HepG2 (cell line): ENCODE results near the gene DERL2. TPM values are rescaled to one million over a fixed set of nuclear protein-coding genes. Genes with fewer than 3 reads are reported as not detected.

Experiments used
- ATAC-seq: fragments of 200-7000 bp; cut with Tn5 transposase; 3 replicates; pipeline ENCODE4 v1.9.1; 2020; ENCODE audit warnings: mild to moderate bottlenecking, moderate library complexity
- BruUV-seq: library from RNA; stranded (reverse); fragments of 400-500 nt; replicated peaks from 2 replicates; lab custom pipeline; 2021; lab: Mats Ljungman, UMichigan
- CTCF ChIA-PET: fragments of 300-600 bp; formaldehyde crosslinking; extraction: SDS; loops from one replicate; lab custom pipeline; 2021; ENCODE audit warnings: low total read pairs, inconsistent platforms, low intra/inter-chr PET ratio; lab: Yijun Ruan, JAX
- POLR2A ChIA-PET: fragments of 350-600 bp; sonication (Branson Sonifier 250); formaldehyde crosslinking; loops from one replicate; lab custom pipeline; 2020; ENCODE audit warnings: antibody characterized with exemption, inconsistent platforms; lab: Yijun Ruan, JAX
- DNase-seq: peaks from one replicate; pipeline ENCODE4 v3.0.0-alpha.2; 2015; ENCODE audit warnings: low spot score
- FAIRE-seq: peaks from 3 replicates; lab custom pipeline; 2011; peaks lifted over from hg19 to GRCh38; lab: Jason Lieb, UNC
- H2AFZ ChIP-seq: one replicate; pipeline ENCODE4 v1.6.1; 2011; ENCODE audit warnings: low read length, inconsistent platforms
- H3K27ac ChIP-seq: fragments of 300-600 bp; 3 replicates; pipeline ENCODE4 v1.8.0; 2011; ENCODE audit warnings: mixed run types, mild to moderate bottlenecking, mixed read lengths, low read length, inconsistent platforms; ENCODE audit not compliant: insufficient read depth; ENCODE audit errors: extremely low read length
- H3K27me3 ChIP-seq, 2 experiments: fragments of 200-600 bp in 1 of 2; 2 replicates in 1 of 2; 3 replicates in 1 of 2; pipeline versions ENCODE4 v1.6.0 to v1.8.0; 2011; ENCODE audit warnings: low read length in 2 of 2, mild to moderate bottlenecking in 2 of 2, moderate library complexity in 2 of 2, inconsistent platforms in 1 of 2; ENCODE audit not compliant: insufficient read depth in 2 of 2, control insufficient read depth in 1 of 2
- H3K36me3 ChIP-seq, 2 experiments: fragments of 200-600 bp in 1 of 2; replicated peaks in 1 of 2; 2 replicates in 1 of 2; 3 replicates in 1 of 2; pipeline versions ENCODE4 v1.5.1 to v1.8.0; 2011; ENCODE audit warnings: low read length in 2 of 2, inconsistent platforms in 1 of 2; ENCODE audit not compliant: insufficient read depth in 2 of 2, control insufficient read depth in 1 of 2
- H3K4me1 ChIP-seq: 2 replicates; pipeline ENCODE4 v1.5.1; 2012; ENCODE audit warnings: low read length, inconsistent platforms; ENCODE audit not compliant: insufficient read depth
- H3K4me2 ChIP-seq: 2 replicates; pipeline ENCODE4 v1.6.0; 2011; ENCODE audit warnings: low read depth, low read length, inconsistent platforms
- H3K4me3 ChIP-seq, 3 experiments: fragments of 200-600 bp in 1 of 3; sonication (generic), shearing (Covaris generic) in 1 of 3; replicated peaks in 1 of 3; 2 replicates each; pipeline ENCODE4 v1.5.1; 2011 to 2016; ENCODE audit warnings: low read length in 3 of 3, inconsistent platforms in 2 of 3, low read depth in 2 of 3, mild to moderate bottlenecking in 2 of 3, control low read depth in 1 of 3, mixed read lengths in 1 of 3; ENCODE audit not compliant: insufficient read depth in 1 of 3
- H3K79me2 ChIP-seq: one replicate; pipeline ENCODE4 v1.6.1; 2011; ENCODE audit warnings: low read length, inconsistent platforms; ENCODE audit not compliant: insufficient read depth
- H3K9ac ChIP-seq: 2 replicates; pipeline ENCODE4 v1.6.0; 2011; ENCODE audit warnings: mild to moderate bottlenecking, low read depth, low read length, inconsistent platforms; ENCODE audit not compliant: insufficient read depth
- H3K9me3 ChIP-seq: 2 replicates; pipeline ENCODE4 v1.5.1; 2012; ENCODE audit warnings: mild to moderate bottlenecking, low read length
- H4K20me1 ChIP-seq: 2 replicates; pipeline ENCODE4 v1.6.0; 2011; ENCODE audit warnings: inconsistent platforms, mild to moderate bottlenecking, low read length, moderate library complexity; ENCODE audit not compliant: insufficient read depth
- DR1 ChIP-seq: sonication (generic); formaldehyde crosslinking; IDR thresholded peaks from 2 replicates; pipeline ENCODE4 v1.8.0; 2021; ENCODE audit warnings: mild to moderate bottlenecking, missing genetic modification reagents, inconsistent platforms
- DRAP1 ChIP-seq: IDR thresholded peaks from 2 replicates; pipeline ENCODE4 v1.6.1; 2016; ENCODE audit warnings: missing genetic modification reagents, missing compliant biosample characterization
- IKZF4 ChIP-seq: sonication (generic); formaldehyde crosslinking; IDR thresholded peaks from 2 replicates; pipeline ENCODE4 v1.5.1; 2020; ENCODE audit warnings: borderline replicate concordance, mild to moderate bottlenecking, low read depth, missing genetic modification reagents; ENCODE audit errors: not compliant biosample characterization
- MAFF ChIP-seq: IDR thresholded peaks from 2 replicates; pipeline ENCODE4 v1.6.1; 2011; ENCODE audit warnings: low read depth, low read length, improper control_type of control experiment
- MLXIP ChIP-seq: sonication (generic); formaldehyde crosslinking; IDR thresholded peaks from 2 replicates; pipeline ENCODE4 v1.9.0; 2021; ENCODE audit warnings: missing genetic modification reagents, borderline replicate concordance
- NFE2L1 ChIP-seq: sonication (generic); formaldehyde crosslinking; IDR thresholded peaks from 2 replicates; pipeline ENCODE4 v1.4.0; 2020; ENCODE audit warnings: missing genetic modification reagents, mild to moderate bottlenecking, borderline replicate concordance
- NKX3-1 ChIP-seq: sonication (generic); formaldehyde crosslinking; IDR thresholded peaks from 2 replicates; pipeline ENCODE4 v1.5.0; 2020; ENCODE audit warnings: missing genetic modification reagents
- PRDM10 ChIP-seq: sonication (generic); formaldehyde crosslinking; IDR thresholded peaks from 2 replicates; pipeline ENCODE4 v1.4.0; 2020; ENCODE audit warnings: low read depth, missing genetic modification reagents
- ZNF770 ChIP-seq: sonication (generic); formaldehyde crosslinking; IDR thresholded peaks from 2 replicates; pipeline ENCODE4 v1.5.0; 2020; ENCODE audit warnings: mild to moderate bottlenecking, missing genetic modification reagents
- WGBS: methylation state at CpG from one replicate; pipeline ENCODE4 v1.1.6; 2017; ENCODE audit warnings: low lambda C conversion rate; 5-methylcytosine and 5-hydroxymethylcytosine counted together
- in situ Hi-C: cut with HindIII; loops from 2 replicates; pipeline ENCODE4 v1.10.0; 2017; ENCODE audit warnings: low pct_unique_long_range_greater_than_20kb; ENCODE audit not compliant: extremely low pct_ligation_motif_present
- intact Hi-C: fragments of 100-400 bp; cut with micrococcal nuclease; formaldehyde crosslinking; loops from one replicate; pipeline ENCODE4 v1.10.0; 2022; ENCODE audit not compliant: unreplicated experiment
- polyA plus RNA-seq, 8 experiments: library from polyadenylated mRNA; depleted of rRNA in 3 of 8; stranded (reverse) in 7 of 8; unstranded in 1 of 8; fragments of >200 nt; fragmentation: Illumina TruSeq in 4 of 8; extraction: Trizol in 4 of 8; gene quantifications; 2 replicates each; pipeline versions ENCODE4 v1.2.1 to v1.2.3, GENCODE V29; 2011 to 2016; ENCODE audit warnings: low read depth in 4 of 8, missing spikeins in 1 of 8, mixed read lengths in 1 of 8; ENCODE audit not compliant: insufficient read depth in 1 of 8
- total RNA-seq, 5 experiments: library from RNA; depleted of rRNA; stranded (reverse); fragments of >200 nt; fragmentation: Illumina TruSeq; extraction: Trizol; gene quantifications; 2 replicates each; pipeline ENCODE4 v1.2.3, GENCODE V29; 2016; ENCODE audit warnings: low read depth in 1 of 5
- TF ChIP-seq, protein P1 (sequence below): fragments of 450-650 bp; IDR thresholded peaks from 2 replicates; pipeline ENCODE4 v1.6.1; 2017
- TF ChIP-seq, protein P2 (sequence below): sonication (generic); formaldehyde crosslinking; IDR thresholded peaks from 2 replicates; pipeline ENCODE4 v1.4.0; 2020; ENCODE audit warnings: missing genetic modification reagents, mild to moderate bottlenecking, borderline replicate concordance

The DERL2 gene
- total and polyA plus RNA-seq, 2 of the 13 experiments (the other 11 are each of a cell fraction or from before 2014, with no cell fraction given): 59.3 to 65.2 TPM

GRCh38 chr17:5468075-5468473, 17.9 kb downstream of the DERL2 start:
- POLR2A ChIA-PET: interaction anchor here (0.8 to 2.9 kb wide), 5 partner anchors 8 to 35 kb away, joined by 3 to 51 read pairs (median 4); partner anchors contain the start of genes C1QBP, DERL2 and MIS12
- CTCF ChIA-PET: no interaction called here
- Histone ChIP-seq H3K9me3 (no peaks in the 10 kb centered on the region), H3K27ac (peak overlapping the region; percentile 67), H3K4me3 (peak overlapping the region; percentile 91 to 97 (median 96)), H3K79me2 (peaks cover 51% of the 10 kb centered on the region), H3K27me3 (no peaks in the 10 kb centered on the region; a peak in 1 of 5 replicates), H3K4me2 (peak overlapping the region; percentile 98), H3K36me3 (peaks cover 1 to 9% of the 10 kb centered on the region in 2 experiments; a peak in 2 of 5 replicates), H3K9ac (peak overlapping the region; percentile 84), H4K20me1 (0 out of 2 replicates have a peak, but pooled peaks cover 10% of the 10 kb centered on the region), H3K4me1 (peaks cover 38% of the 10 kb centered on the region), H2AFZ (no peak overlapping the region)
- DNase-seq: no peak
- intact Hi-C loops (no loop called here), in situ Hi-C loops (no loop called here)
- 0% methylated on average over 17 of the region's 17 CpGs for WGBS
- no TSS peak for BruUV-seq
- ATAC-seq: peak; percentile 10; the same call in 2 of the 3 replicates
- FAIRE-seq: no peak
- TF ChIP-seq NKX3-1 (CRISPR knock-in tag) (no peak), PRDM10 (CRISPR knock-in tag) (0 out of 2 replicates have a peak, but pooled peaks have one; percentile 1), DRAP1 (CRISPR knock-in tag) (no peak), MAFF (no peak), IKZF4 (CRISPR knock-in tag) (no peak), ZNF770 (CRISPR knock-in tag) (no peak), NFE2L1 (CRISPR knock-in tag) (0 out of 2 replicates have a peak, but pooled peaks have one; percentile 8), MLXIP (0 out of 2 replicates have a peak, but pooled peaks have one; percentile 2), DR1 (no peak)
- TF ChIP-seq, protein P1, sequence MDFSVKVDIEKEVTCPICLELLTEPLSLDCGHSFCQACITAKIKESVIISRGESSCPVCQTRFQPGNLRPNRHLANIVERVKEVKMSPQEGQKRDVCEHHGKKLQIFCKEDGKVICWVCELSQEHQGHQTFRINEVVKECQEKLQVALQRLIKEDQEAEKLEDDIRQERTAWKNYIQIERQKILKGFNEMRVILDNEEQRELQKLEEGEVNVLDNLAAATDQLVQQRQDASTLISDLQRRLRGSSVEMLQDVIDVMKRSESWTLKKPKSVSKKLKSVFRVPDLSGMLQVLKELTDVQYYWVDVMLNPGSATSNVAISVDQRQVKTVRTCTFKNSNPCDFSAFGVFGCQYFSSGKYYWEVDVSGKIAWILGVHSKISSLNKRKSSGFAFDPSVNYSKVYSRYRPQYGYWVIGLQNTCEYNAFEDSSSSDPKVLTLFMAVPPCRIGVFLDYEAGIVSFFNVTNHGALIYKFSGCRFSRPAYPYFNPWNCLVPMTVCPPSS: no peak
- TF ChIP-seq, protein P2, sequence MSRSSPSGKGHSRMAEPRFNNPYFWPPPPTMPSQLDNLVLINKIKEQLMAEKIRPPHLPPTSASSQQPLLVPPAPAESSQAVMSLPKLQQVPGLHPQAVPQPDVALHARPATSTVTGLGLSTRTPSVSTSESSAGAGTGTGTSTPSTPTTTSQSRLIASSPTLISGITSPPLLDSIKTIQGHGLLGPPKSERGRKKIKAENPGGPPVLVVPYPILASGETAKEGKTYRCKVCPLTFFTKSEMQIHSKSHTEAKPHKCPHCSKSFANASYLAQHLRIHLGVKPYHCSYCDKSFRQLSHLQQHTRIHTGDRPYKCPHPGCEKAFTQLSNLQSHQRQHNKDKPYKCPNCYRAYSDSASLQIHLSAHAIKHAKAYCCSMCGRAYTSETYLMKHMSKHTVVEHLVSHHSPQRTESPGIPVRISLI (CRISPR knock-in tag): no peak
